Measurements from ENCODE around the gene ADGRG3. TPM values are rescaled to one million over a fixed set of nuclear protein-coding genes. Genes with fewer than 3 reads are reported as not detected.

The ADGRG3 gene
- total RNA-seq, 1 donor from 2014 or later, result not detected

GRCh38 chr16:57689762-57690558, 21.9 kb downstream of the ADGRG3 start:
- Mint-ChIP-seq H3K36me3 (no peaks in the 10 kb centered on the region), H3K9me3 (no peaks in the 10 kb centered on the region), H3K27ac (no peak overlapping the region), H3K27me3 (ENCODE audit: insufficient read depth, low read depth) (peaks cover 7% of the 10 kb centered on the region), H3K4me3 (no peak overlapping the region), H3K4me1 (peaks cover 19% of the 10 kb centered on the region)
- Histone ChIP-seq H4K20me1 (ENCODE audit: low read depth) (no peaks in the 10 kb centered on the region), H3K27ac (no peak overlapping the region), H3K4me1 (peaks cover 2% of the 10 kb centered on the region), H3K9me3 (ENCODE audit: low read depth) (no peaks in the 10 kb centered on the region), H2AFZ (replicated peaks) (no peak overlapping the region), H3F3A (ENCODE audit: low read depth) (no peaks in the 10 kb centered on the region), H3K4me3 (no peak overlapping the region), H3K9ac (no peak overlapping the region), H3K27me3 (no peaks in the 10 kb centered on the region), H3K36me3 (no peaks in the 10 kb centered on the region), H3K79me2 (ENCODE audit: low read depth) (no peaks in the 10 kb centered on the region), H3K4me2 (no peak overlapping the region)
- TF ChIP-seq CTCF (IDR thresholded peaks at IDR 0.05) (no peak), EZH2phosphoT487 (IDR thresholded peaks at IDR 0.05) (no peak), EZH2 (IDR thresholded peaks at IDR 0.05) (no peak)
- no peak for DNase-seq (ENCODE audit: low spot score)

GRCh38 chr16:57690782-57691471, 22.8 kb downstream of the ADGRG3 start:
- no peaks in the 10 kb centered on the region for H3F3A ChIP-seq (ENCODE audit: low read depth)
- H3K4me3 ChIP-seq, result no peak overlapping the region
- Mint-ChIP-seq H3K27me3 (ENCODE audit: insufficient read depth, low read depth) (peaks cover 11% of the 10 kb centered on the region), H3K9me3 (no peaks in the 10 kb centered on the region), H3K4me3 (no peak overlapping the region), H3K27ac (no peak overlapping the region), H3K36me3 (no peaks in the 10 kb centered on the region), H3K4me1 (peaks cover 25% of the 10 kb centered on the region)
- H3K79me2 ChIP-seq (ENCODE audit: low read depth), result no peaks in the 10 kb centered on the region
- H3K9me3 ChIP-seq (ENCODE audit: low read depth), result no peaks in the 10 kb centered on the region
- no peaks in the 10 kb centered on the region for H3K36me3 ChIP-seq
- TF ChIP-seq EZH2 (IDR thresholded peaks at IDR 0.05), result no peak
- TF ChIP-seq CTCF (IDR thresholded peaks at IDR 0.05), result no peak
- no peak for TF ChIP-seq EZH2phosphoT487 (IDR thresholded peaks at IDR 0.05)
- H3K27me3 ChIP-seq, result no peaks in the 10 kb centered on the region
- no peaks in the 10 kb centered on the region for H4K20me1 ChIP-seq (ENCODE audit: low read depth)
- no peak overlapping the region for H3K4me2 ChIP-seq
- H3K9ac ChIP-seq, result no peak overlapping the region
- no peak for DNase-seq (ENCODE audit: low spot score)
- H2AFZ ChIP-seq (replicated peaks), result no peak overlapping the region
- peaks cover 2% of the 10 kb centered on the region for H3K4me1 ChIP-seq
- no peak overlapping the region for H3K27ac ChIP-seq

GRCh38 chr16:57692636-57693035, 24.5 kb downstream of the ADGRG3 start:
- H4K20me1 ChIP-seq (ENCODE audit: low read depth), result no peaks in the 10 kb centered on the region
- H3K9me3 ChIP-seq (ENCODE audit: low read depth), result no peaks in the 10 kb centered on the region
- Mint-ChIP-seq H3K27me3 (ENCODE audit: insufficient read depth, low read depth) (peaks cover 6% of the 10 kb centered on the region), H3K9me3 (no peaks in the 10 kb centered on the region), H3K4me3 (no peak overlapping the region), H3K27ac (no peak overlapping the region), H3K36me3 (no peaks in the 10 kb centered on the region), H3K4me1 (peaks cover 25% of the 10 kb centered on the region)
- no peaks in the 10 kb centered on the region for H3K79me2 ChIP-seq (ENCODE audit: low read depth)
- H3K36me3 ChIP-seq, result no peaks in the 10 kb centered on the region
- no peak overlapping the region for H2AFZ ChIP-seq (replicated peaks)
- no peaks in the 10 kb centered on the region for H3K27me3 ChIP-seq
- H3K4me1 ChIP-seq, result peaks cover 2% of the 10 kb centered on the region
- no peak overlapping the region for H3K27ac ChIP-seq
- H3K9ac ChIP-seq, result no peak overlapping the region
- TF ChIP-seq EZH2phosphoT487 (IDR thresholded peaks at IDR 0.05) (no peak), CTCF (IDR thresholded peaks at IDR 0.05) (no peak), EZH2 (IDR thresholded peaks at IDR 0.05) (no peak)
- H3K4me2 ChIP-seq, result no peak overlapping the region
- DNase-seq (ENCODE audit: low spot score), result no peak
- H3K4me3 ChIP-seq, result no peak overlapping the region
- no peaks in the 10 kb centered on the region for H3F3A ChIP-seq (ENCODE audit: low read depth)
